Trophoblast cell (in vitro differentiated cells and primary cell): ENCODE results near the gene MAGED1. TPM values are rescaled to one million over a fixed set of nuclear protein-coding genes. Genes with fewer than 3 reads are reported as not detected.
A peak's percentile ranks its signal among the peaks of the same experiment; 100 is the strongest.

Experiments used
- DNase-seq, 2 donors: peaks; one replicate each; pipeline ENCODE4 v3.0.0-alpha.2; 2016
- H2AFZ ChIP-seq: 2 replicates; pipeline ENCODE4 v1.6.1; 2013; ENCODE audit warnings: low read length, moderate library complexity, mild to moderate bottlenecking; ENCODE audit not compliant: insufficient read depth, poor library complexity
- H2AK5ac ChIP-seq: 2 replicates; pipeline ENCODE4 v1.6.1; 2013; ENCODE audit warnings: mild to moderate bottlenecking, low read length
- H2BK120ac ChIP-seq: 2 replicates; pipeline ENCODE4 v1.6.1; 2013; ENCODE audit warnings: low read length, mild to moderate bottlenecking, moderate library complexity; ENCODE audit not compliant: insufficient read depth, poor library complexity
- H2BK12ac ChIP-seq: 2 replicates; pipeline ENCODE4 v1.6.1; 2013; ENCODE audit warnings: mild to moderate bottlenecking, low read length, moderate library complexity
- H2BK5ac ChIP-seq: 2 replicates; pipeline ENCODE4 v1.6.1; 2013; ENCODE audit warnings: low read length, low read depth, moderate library complexity, mild to moderate bottlenecking; ENCODE audit not compliant: poor library complexity
- H3K14ac ChIP-seq: 2 replicates; pipeline ENCODE4 v1.6.1; 2013; ENCODE audit warnings: mild to moderate bottlenecking, low read length
- H3K18ac ChIP-seq: 2 replicates; pipeline ENCODE4 v1.6.1; 2013; ENCODE audit warnings: mild to moderate bottlenecking, low read length
- H3K23ac ChIP-seq: 2 replicates; pipeline ENCODE4 v1.6.1; 2013; ENCODE audit warnings: low read length
- H3K27ac ChIP-seq: 2 replicates; pipeline ENCODE4 v1.5.1; 2013; ENCODE audit warnings: low read depth, mild to moderate bottlenecking, inconsistent platforms, low read length, moderate library complexity
- H3K27me3 ChIP-seq: 2 replicates; pipeline ENCODE4 v1.6.1; 2013; ENCODE audit warnings: inconsistent platforms, mild to moderate bottlenecking, low read length, moderate library complexity; ENCODE audit not compliant: insufficient read depth
- H3K36me3 ChIP-seq, 2 experiments: 1 replicate in 1 of 2; 2 replicates in 1 of 2; pipeline ENCODE4 v1.6.1; 2013; ENCODE audit warnings: low read length in 2 of 2, mild to moderate bottlenecking in 2 of 2, moderate library complexity in 1 of 2; ENCODE audit not compliant: insufficient read depth in 2 of 2, control insufficient read depth in 1 of 2
- H3K4ac ChIP-seq: 2 replicates; pipeline ENCODE4 v1.6.1; 2013; ENCODE audit warnings: low read depth, mild to moderate bottlenecking, low read length, moderate library complexity
- H3K4me1 ChIP-seq, 2 experiments: 1 replicate in 1 of 2; 2 replicates in 1 of 2; pipeline ENCODE4 v1.6.1; 2013; ENCODE audit warnings: low read length in 2 of 2, mild to moderate bottlenecking in 2 of 2, moderate library complexity in 1 of 2; ENCODE audit not compliant: insufficient read depth in 2 of 2, control insufficient read depth in 1 of 2
- H3K4me2 ChIP-seq: 2 replicates; pipeline ENCODE4 v1.6.1; 2013; ENCODE audit warnings: inconsistent platforms, mild to moderate bottlenecking, low read length, moderate library complexity
- H3K4me3 ChIP-seq: 2 replicates; pipeline ENCODE4 v1.5.1; 2013; ENCODE audit warnings: mild to moderate bottlenecking, low read depth, low read length, inconsistent platforms
- H3K79me1 ChIP-seq: one replicate; pipeline ENCODE4 v1.6.1; 2013; ENCODE audit warnings: low read length
- H3K79me2 ChIP-seq: 2 replicates; pipeline ENCODE4 v1.6.1; 2013; ENCODE audit warnings: low read length, mild to moderate bottlenecking; ENCODE audit not compliant: control insufficient read depth, insufficient read depth, poor library complexity
- H3K9ac ChIP-seq: 2 replicates; pipeline ENCODE4 v1.6.1; 2013; ENCODE audit warnings: mild to moderate bottlenecking, low read length
- H3K9me3 ChIP-seq: 2 replicates; pipeline ENCODE4 v1.6.1; 2013; ENCODE audit warnings: low read depth, mild to moderate bottlenecking, control low read depth, inconsistent platforms, low read length; ENCODE audit not compliant: insufficient read depth
- H4K12ac ChIP-seq: 2 replicates; pipeline ENCODE4 v1.6.1; 2013; ENCODE audit warnings: low read depth, mild to moderate bottlenecking, low read length, moderate library complexity
- H4K8ac ChIP-seq: 2 replicates; pipeline ENCODE4 v1.6.1; 2013; ENCODE audit warnings: low read depth, mild to moderate bottlenecking, low read length, moderate library complexity
- H4K91ac ChIP-seq: one replicate; pipeline ENCODE4 v1.6.1; 2013; ENCODE audit warnings: low read depth, mild to moderate bottlenecking, low read length, moderate library complexity
- WGBS: extraction: QIAGEN DNeasy Blood & Tissue Kit; methylation state at CpG from one replicate; pipeline ENCODE4 v1.1.7; 2013; ENCODE audit warnings: missing lambda C conversion rate; ENCODE audit not compliant: insufficient read length, insufficient coverage; ENCODE audit errors: extremely low coverage; 5-methylcytosine and 5-hydroxymethylcytosine counted together
- polyA plus RNA-seq: library from polyadenylated mRNA; stranded (reverse); fragments of 200-250 nt; gene quantifications from 2 replicates; pipeline ENCODE4 v1.2.3, GENCODE V29; 2013

MAGED1 gene, protein sequence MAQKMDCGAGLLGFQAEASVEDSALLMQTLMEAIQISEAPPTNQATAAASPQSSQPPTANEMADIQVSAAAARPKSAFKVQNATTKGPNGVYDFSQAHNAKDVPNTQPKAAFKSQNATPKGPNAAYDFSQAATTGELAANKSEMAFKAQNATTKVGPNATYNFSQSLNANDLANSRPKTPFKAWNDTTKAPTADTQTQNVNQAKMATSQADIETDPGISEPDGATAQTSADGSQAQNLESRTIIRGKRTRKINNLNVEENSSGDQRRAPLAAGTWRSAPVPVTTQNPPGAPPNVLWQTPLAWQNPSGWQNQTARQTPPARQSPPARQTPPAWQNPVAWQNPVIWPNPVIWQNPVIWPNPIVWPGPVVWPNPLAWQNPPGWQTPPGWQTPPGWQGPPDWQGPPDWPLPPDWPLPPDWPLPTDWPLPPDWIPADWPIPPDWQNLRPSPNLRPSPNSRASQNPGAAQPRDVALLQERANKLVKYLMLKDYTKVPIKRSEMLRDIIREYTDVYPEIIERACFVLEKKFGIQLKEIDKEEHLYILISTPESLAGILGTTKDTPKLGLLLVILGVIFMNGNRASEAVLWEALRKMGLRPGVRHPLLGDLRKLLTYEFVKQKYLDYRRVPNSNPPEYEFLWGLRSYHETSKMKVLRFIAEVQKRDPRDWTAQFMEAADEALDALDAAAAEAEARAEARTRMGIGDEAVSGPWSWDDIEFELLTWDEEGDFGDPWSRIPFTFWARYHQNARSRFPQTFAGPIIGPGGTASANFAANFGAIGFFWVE
- 648 and 683 TPM in 2 replicates for polyA plus RNA-seq

DNA sequence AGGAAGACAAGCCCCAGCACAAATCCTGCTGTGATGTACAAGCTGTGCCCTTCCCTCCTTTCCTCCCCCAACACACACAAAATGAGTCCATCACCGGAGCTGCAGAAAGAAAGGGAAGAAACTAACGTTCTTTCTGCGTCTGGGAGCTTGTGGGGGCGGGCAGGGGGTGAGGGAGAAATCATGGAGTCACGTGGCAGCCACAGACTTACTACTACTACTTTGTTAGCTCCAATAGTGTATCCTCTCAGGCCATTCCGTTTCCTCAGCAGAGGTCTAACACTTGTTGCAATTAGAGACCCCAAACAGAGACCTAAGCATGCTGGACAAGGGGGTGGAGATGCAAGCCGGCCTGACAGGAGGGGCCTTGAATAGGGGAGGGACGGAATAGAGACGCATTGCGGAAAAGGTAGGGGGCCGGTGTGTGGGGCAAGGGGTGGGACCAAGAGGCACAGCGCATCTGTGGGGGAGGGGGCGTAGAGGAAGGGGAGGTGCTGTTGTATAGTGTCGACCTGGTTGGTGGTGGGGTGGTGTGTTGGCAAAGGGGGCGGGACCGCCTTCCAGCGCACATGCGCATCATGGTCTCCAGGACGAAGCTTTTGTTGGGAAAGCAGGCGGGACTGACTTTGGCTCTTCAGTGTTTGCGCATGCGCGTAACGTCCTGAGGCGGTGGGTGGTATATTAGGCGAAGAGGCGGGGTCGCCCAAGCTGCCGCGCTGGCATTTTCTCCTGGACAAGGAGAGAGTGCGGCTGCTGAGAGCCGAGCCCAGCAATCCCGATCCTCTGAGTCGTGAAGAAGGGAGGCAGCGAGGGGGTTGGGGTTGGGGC, at the start of gene MAGED1:
MAGED1 (plus strand) TSS at position 703 of the 825 bp plus-strand sequence. CDS start 682 bp downstream, outside the sequence.
- H3K4me1 ChIP-seq = peaks cover 14 to 21% of the 10 kb centered on the region in 2 experiments
- H2AK5ac ChIP-seq = peak within 1 kb of the TSS; percentile 79
- H2BK5ac ChIP-seq = peak within 1 kb of the TSS; percentile 46
- no peak within 1 kb of the TSS for H3K23ac ChIP-seq
- peak within 1 kb of the TSS; percentile 85 for H4K91ac ChIP-seq
- peaks cover 7% of the 10 kb centered on the region for H3K79me1 ChIP-seq
- H2AFZ ChIP-seq = no peak within 1 kb of the TSS
- peak within 1 kb of the TSS; percentile 73 for H3K27ac ChIP-seq
- peak within 1 kb of the TSS; percentile 12 for H2BK12ac ChIP-seq
- H3K79me2 ChIP-seq = peaks cover 22% of the 10 kb centered on the region
- peaks cover 27 to 31% of the 10 kb centered on the region in 2 experiments for H3K36me3 ChIP-seq
- H3K4me3 ChIP-seq = peak within 1 kb of the TSS; percentile 79
- no CpG with 5 or more reads among the region's 35 CpGs for WGBS
- peak within 1 kb of the TSS; percentile 84 for H3K18ac ChIP-seq
- DNase-seq = peak; percentile 83 to 92
- H3K9ac ChIP-seq = peak within 1 kb of the TSS; percentile 83
- H3K27me3 ChIP-seq = no peaks in the 10 kb centered on the region
- H3K9me3 ChIP-seq = no peaks in the 10 kb centered on the region
- peak within 1 kb of the TSS; percentile 89 for H3K14ac ChIP-seq
- peak within 1 kb of the TSS; percentile 38 for H2BK120ac ChIP-seq
- peak within 1 kb of the TSS; percentile 91 for H3K4ac ChIP-seq
- peak within 1 kb of the TSS; percentile 88 for H3K4me2 ChIP-seq
- H4K8ac ChIP-seq = peak within 1 kb of the TSS; percentile 71
- H4K12ac ChIP-seq = peak within 1 kb of the TSS; percentile 59

DNA sequence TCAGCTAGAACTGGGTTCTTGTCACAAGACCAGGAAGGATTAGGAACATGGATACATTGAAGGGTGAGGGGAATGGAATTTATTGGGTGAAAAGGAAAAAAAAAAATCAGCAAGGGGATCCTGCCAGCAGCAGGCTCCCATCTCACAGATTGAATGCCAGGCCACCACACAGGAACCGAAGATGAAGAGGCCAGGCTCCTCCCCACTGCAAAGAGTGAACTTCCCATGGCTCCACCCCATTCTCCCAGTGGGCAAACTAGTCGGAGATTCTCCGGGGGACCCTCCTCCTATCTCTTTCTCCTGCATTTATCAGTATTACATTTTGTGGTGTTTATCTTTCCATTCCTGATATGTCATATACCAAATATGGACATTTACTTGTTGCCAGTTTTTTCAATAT, 46.0 kb upstream of the MAGED1 start:
- Histone ChIP-seq H3K4ac (no peak overlapping the region), H3K79me2 (no peaks in the 10 kb centered on the region), H3K27ac (no peak overlapping the region), H2AK5ac (no peak overlapping the region), H2BK12ac (no peak overlapping the region), H3K4me3 (no peak overlapping the region), H3K9ac (no peak overlapping the region), H3K23ac (no peak overlapping the region), H3K27me3 (no peaks in the 10 kb centered on the region), H4K8ac (no peak overlapping the region), H4K12ac (no peak overlapping the region), H3K4me1 (peaks cover 0 to 3% of the 10 kb centered on the region in 2 experiments), H2BK5ac (no peak overlapping the region), H2BK120ac (no peak overlapping the region), H3K4me2 (no peak overlapping the region), H3K79me1 (no peaks in the 10 kb centered on the region), H3K14ac (no peak overlapping the region), H2AFZ (no peak overlapping the region), H4K91ac (no peak overlapping the region), H3K36me3 (peaks cover 0 to 3% of the 10 kb centered on the region in 2 experiments), H3K18ac (no peak overlapping the region), H3K9me3 (no peaks in the 10 kb centered on the region)
- DNase-seq = no peak
- no CpG with 5 or more reads among the region's 3 CpGs for WGBS

DNA sequence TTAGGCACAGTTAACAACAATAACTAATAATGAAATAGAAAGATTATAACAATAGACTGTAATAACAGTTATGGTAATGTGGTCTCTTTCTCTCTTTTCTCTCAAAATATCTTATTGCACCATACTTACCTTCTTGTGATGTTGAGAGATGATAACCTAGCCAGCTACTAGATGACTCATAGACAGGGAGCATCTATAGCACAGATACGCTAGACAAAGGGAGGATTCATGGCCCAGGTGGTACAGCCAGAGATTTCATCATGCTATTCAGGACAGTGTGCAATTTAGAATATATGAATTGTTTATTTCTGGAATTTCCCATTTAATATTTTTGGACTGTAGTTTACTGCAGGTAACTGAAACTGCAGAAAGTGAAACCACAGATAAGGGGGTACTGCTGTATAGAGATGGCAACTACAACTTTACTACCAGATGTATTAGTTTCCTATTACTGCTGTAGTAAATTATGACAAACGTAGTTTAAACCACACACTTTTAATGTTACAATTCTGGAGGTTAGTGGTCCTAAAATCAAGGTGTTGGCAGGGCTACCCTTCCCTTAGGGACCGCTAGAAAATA, 41.8 kb upstream of the MAGED1 start:
- Histone ChIP-seq H2AK5ac (no peak overlapping the region), H3K4me3 (no peak overlapping the region), H2AFZ (no peak overlapping the region), H4K91ac (peak overlapping the region; percentile 14), H2BK12ac (no peak overlapping the region), H3K36me3 (peaks cover 0 to 1% of the 10 kb centered on the region in 2 experiments), H3K27me3 (no peaks in the 10 kb centered on the region), H3K9ac (no peak overlapping the region), H3K79me2 (no peaks in the 10 kb centered on the region), H4K12ac (no peak overlapping the region), H3K27ac (peak overlapping the region; percentile 53), H3K4ac (no peak overlapping the region), H2BK5ac (no peak overlapping the region), H2BK120ac (no peak overlapping the region), H3K14ac (no peak overlapping the region), H3K79me1 (no peaks in the 10 kb centered on the region), H3K23ac (no peak overlapping the region), H4K8ac (no peak overlapping the region), H3K4me1 (peaks cover 0 to 3% of the 10 kb centered on the region in 2 experiments), H3K18ac (no peak overlapping the region), H3K4me2 (no peak overlapping the region), H3K9me3 (no peaks in the 10 kb centered on the region)
- DNase-seq = peak in 1 of 2 donors; percentile 49
- WGBS = no CpG with 5 or more reads among the region's 3 CpGs

DNA sequence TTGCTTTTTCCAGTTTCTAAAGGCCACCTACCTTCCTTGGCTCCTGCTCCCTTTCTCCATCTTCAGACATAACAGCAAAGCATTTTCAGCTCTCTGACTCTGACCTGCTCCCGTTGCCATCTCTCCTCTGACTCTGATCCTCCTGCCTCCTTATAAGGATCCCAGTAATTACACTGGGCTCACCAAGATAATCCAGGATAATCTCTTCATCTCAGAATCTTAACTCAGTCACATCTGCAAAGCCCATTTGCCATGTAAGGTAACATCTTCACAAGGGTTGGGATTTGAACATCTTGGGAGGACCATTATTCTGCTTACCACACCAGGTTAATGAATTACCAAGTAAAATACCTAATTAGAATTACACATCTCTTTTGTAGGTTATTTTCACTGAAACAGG, 41.3 kb upstream of the MAGED1 start:
- Histone ChIP-seq H3K18ac (no peak overlapping the region), H4K91ac (peak overlapping the region; percentile 14), H3K4me2 (no peak overlapping the region), H3K79me2 (no peaks in the 10 kb centered on the region), H3K36me3 (no peaks in the 10 kb centered on the region), H3K9me3 (no peaks in the 10 kb centered on the region), H3K4me1 (peaks cover 0 to 3% of the 10 kb centered on the region in 2 experiments), H3K14ac (no peak overlapping the region), H3K4ac (no peak overlapping the region), H2AK5ac (no peak overlapping the region), H3K9ac (no peak overlapping the region), H2BK12ac (no peak overlapping the region), H3K23ac (no peak overlapping the region), H3K79me1 (no peaks in the 10 kb centered on the region), H2BK5ac (peak overlapping the region; percentile 13), H2AFZ (no peak overlapping the region), H4K12ac (no peak overlapping the region), H3K27ac (peak overlapping the region; percentile 53), H4K8ac (no peak overlapping the region), H3K27me3 (no peaks in the 10 kb centered on the region), H3K4me3 (no peak overlapping the region), H2BK120ac (no peak overlapping the region)
- DNase-seq = no peak
- no CpG with 5 or more reads among the region's 1 CpG for WGBS
